OCI-LY7 (cell line): ENCODE measurements around the gene LARGE1. TPM values are rescaled to one million over a fixed set of nuclear protein-coding genes. Genes with fewer than 3 reads are reported as not detected.
A peak's percentile ranks its signal among the peaks of the same experiment; 100 is the strongest.

Experiments
- BruUV-seq: library from RNA; stranded (reverse); fragments of 400-500 nt; replicated peaks from 2 replicates; lab custom pipeline; 2021; lab: Mats Ljungman, UMichigan
- CTCF ChIA-PET: fragments of 300-600 bp; sonication (Branson Sonifier 250); formaldehyde crosslinking; loops from one replicate; lab custom pipeline; 2022; ENCODE audit warnings: antibody characterized with exemption; ENCODE audit not compliant: unreplicated experiment; lab: Charles Lee
- POLR2A ChIA-PET: fragments of 300-600 bp; sonication (Branson Sonifier 250); formaldehyde crosslinking; loops from one replicate; lab custom pipeline; 2022; ENCODE audit warnings: antibody characterized with exemption; lab: Charles Lee
- DNase-seq: peaks from one replicate; pipeline ENCODE4 v3.0.0-alpha.2; 2015; ENCODE audit warnings: low spot score
- H2AFZ ChIP-seq: fragments of 200-600 bp; sonication (generic), shearing (Covaris generic); 2 replicates; pipeline ENCODE4 v1.6.1; 2014; ENCODE audit warnings: mild to moderate bottlenecking, antibody characterized with exemption, low read length, moderate library complexity
- H3K27ac ChIP-seq: fragments of 200-600 bp; sonication (generic); 2 replicates; pipeline ENCODE4 v1.5.1; 2014; ENCODE audit warnings: mixed run types, low read depth, mild to moderate bottlenecking, moderate library complexity, low read length, inconsistent platforms; ENCODE audit not compliant: poor library complexity, severe bottlenecking
- H3K36me3 ChIP-seq: fragments of 200-600 bp; sonication (generic); 2 replicates; pipeline ENCODE4 v1.6.1; 2014; ENCODE audit warnings: mild to moderate bottlenecking, antibody characterized with exemption, low read length, moderate library complexity, mixed read lengths; ENCODE audit not compliant: insufficient read depth
- H3K4me1 ChIP-seq: fragments of 200-600 bp; sonication (generic); 2 replicates; pipeline ENCODE4 v1.5.1; 2014; ENCODE audit warnings: mild to moderate bottlenecking, low read length; ENCODE audit not compliant: insufficient read depth, poor library complexity, severe bottlenecking
- H3K4me2 ChIP-seq: fragments of 200-600 bp; sonication (generic); 2 replicates; pipeline ENCODE4 v1.6.1; 2014; ENCODE audit warnings: mild to moderate bottlenecking, low read length
- H3K4me3 ChIP-seq: fragments of 200-600 bp; sonication (generic); 2 replicates; pipeline ENCODE4 v1.5.1; 2014; ENCODE audit warnings: mild to moderate bottlenecking, low read depth, low read length; ENCODE audit not compliant: poor library complexity, severe bottlenecking
- H3K79me2 ChIP-seq: fragments of 200-600 bp; sonication (generic); 2 replicates; pipeline ENCODE4 v1.6.1; 2016; ENCODE audit warnings: low read depth, mild to moderate bottlenecking, low read length, moderate library complexity, mixed read lengths; ENCODE audit not compliant: insufficient read depth
- H3K9me2 ChIP-seq: fragments of 200-600 bp; sonication (generic); 2 replicates; pipeline ENCODE4 v1.6.1; 2016; ENCODE audit warnings: mild to moderate bottlenecking, low read length, mixed read lengths; ENCODE audit not compliant: insufficient read depth
- H3K9me3 ChIP-seq: fragments of 200-600 bp; sonication (generic); 2 replicates; pipeline ENCODE4 v1.6.1; 2014; ENCODE audit warnings: mild to moderate bottlenecking, mixed run types, low read length, mixed read lengths
- H4K20me1 ChIP-seq: fragments of 200-600 bp; sonication (generic); 2 replicates; pipeline ENCODE4 v1.6.1; 2014; ENCODE audit warnings: mild to moderate bottlenecking, antibody characterized with exemption, low read length, moderate library complexity, mixed read lengths; ENCODE audit not compliant: insufficient read depth
- CTCF ChIP-seq: fragments of 200-600 bp; sonication (generic); conservative IDR thresholded peaks from 2 replicates; pipeline ENCODE4 v1.5.1; 2014; ENCODE audit warnings: mild to moderate bottlenecking, antibody characterized with exemption, low read length, moderate library complexity, mixed read lengths
- EZH2phosphoT487 ChIP-seq: fragments of 200-600 bp; sonication (generic); IDR thresholded peaks from 2 replicates; pipeline ENCODE4 v1.6.1; 2018; ENCODE audit warnings: low read depth, borderline replicate concordance, mild to moderate bottlenecking, mixed run types, antibody characterized with exemption, low read length, moderate library complexity, mixed read lengths
- intact Hi-C: fragments of 100-400 bp; cut with micrococcal nuclease; formaldehyde crosslinking; loops from one replicate; pipeline ENCODE4 v1.10.0; 2022; ENCODE audit not compliant: unreplicated experiment
- total RNA-seq, 2 experiments: library from RNA; depleted of rRNA in 1 of 2; stranded (reverse); fragments of >200 nt in 1 of 2; shearing (Covaris generic) in 1 of 2; gene quantifications; 2 replicates each; pipeline ENCODE4 v1.2.3, GENCODE V29; 2014 to 2022

LARGE1 gene
- total RNA-seq, 2 experiments from 2014 or later = 31.5 to 31.9 TPM

DNA sequence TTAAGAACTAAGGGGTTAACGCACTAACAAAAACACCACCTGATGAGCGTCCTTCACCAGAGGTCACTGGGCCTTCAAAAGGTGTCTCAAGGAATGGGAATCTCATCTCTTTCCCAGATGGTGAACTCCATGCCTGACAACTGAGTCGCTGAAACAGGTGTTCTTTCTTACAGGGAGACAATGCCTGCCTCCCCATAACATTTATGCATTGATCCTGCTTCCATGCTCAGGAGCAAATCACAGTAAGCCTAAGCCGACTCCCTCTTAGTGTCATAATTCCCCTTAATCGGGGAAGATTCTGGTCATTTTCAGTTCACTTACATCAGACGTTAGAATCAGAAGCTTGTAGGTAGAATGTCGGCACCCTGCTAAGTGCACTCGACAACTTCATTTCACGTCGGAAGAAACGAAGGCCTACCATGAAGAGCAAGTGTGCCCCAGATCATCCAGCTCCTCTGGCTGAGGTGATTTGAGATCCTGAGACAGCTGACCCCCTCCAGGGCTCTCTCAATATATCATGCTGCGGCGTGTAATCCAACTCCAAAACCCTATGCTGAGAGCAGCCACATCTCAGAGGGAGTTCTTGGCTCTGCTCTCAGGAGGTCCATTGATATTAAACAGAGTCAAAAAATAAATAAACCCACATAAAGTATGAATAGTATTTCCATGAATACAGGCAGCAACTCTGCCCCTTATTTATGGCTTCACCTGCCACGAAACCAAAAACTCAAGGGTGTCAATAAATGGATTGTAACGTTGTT is 163.1 kb downstream of the LARGE1 start:
- H3K36me3 ChIP-seq = no peaks in the 10 kb centered on the region
- TF ChIP-seq EZH2phosphoT487 (no peak), CTCF (no peak)
- intact Hi-C loops = loop anchor here (5.0 kb wide), 2 partner anchors 85 to 160 kb away; no protein-coding TSS in a partner anchor
- no peaks in the 10 kb centered on the region for H3K9me2 ChIP-seq
- BruUV-seq = no TSS peak
- H3K4me1 ChIP-seq = peaks cover 7% of the 10 kb centered on the region
- no peak overlapping the region for H2AFZ ChIP-seq
- H3K9me3 ChIP-seq = no peaks in the 10 kb centered on the region
- no peak for DNase-seq
- H3K4me3 ChIP-seq = no peak overlapping the region
- no peaks in the 10 kb centered on the region for H4K20me1 ChIP-seq
- CTCF ChIA-PET = no interaction called here
- no peak overlapping the region for H3K4me2 ChIP-seq
- H3K79me2 ChIP-seq = no peaks in the 10 kb centered on the region
- H3K27ac ChIP-seq = no peak overlapping the region
- POLR2A ChIA-PET = interaction anchor here (0.7 to 1.1 kb wide), 2 partner anchors 84 to 828 kb away, joined by 3 read pairs; no protein-coding TSS in a partner anchor

- Histone ChIP-seq H3K79me2 (no peaks in the 10 kb centered on the region), H3K9me2 (no peaks in the 10 kb centered on the region), H3K27ac (no peak overlapping the region), H3K9me3 (no peaks in the 10 kb centered on the region), H3K36me3 (no peaks in the 10 kb centered on the region), H3K4me2 (no peak overlapping the region), H3K4me1 (peaks cover 7% of the 10 kb centered on the region), H2AFZ (no peak overlapping the region), H3K4me3 (no peak overlapping the region), H4K20me1 (no peaks in the 10 kb centered on the region)
- DNase-seq = peak; percentile 47
- TF ChIP-seq EZH2phosphoT487 (no peak), CTCF (peak; percentile 59)
- POLR2A ChIA-PET = no interaction called here
- intact Hi-C loops = loop anchor here (5.0 kb wide), 2 partner anchors 86 to 161 kb away; no protein-coding TSS in a partner anchor
- no TSS peak for BruUV-seq
- CTCF ChIA-PET = no interaction called here
Measured at GRCh38 chr22:33756508-33756949, 163.7 kb downstream of the LARGE1 start.

GRCh38 chr22:33748714-33749113 is 171.6 kb downstream of the LARGE1 start:
- intact Hi-C loops = loop anchor here (2.0 kb wide), 1 partner anchor 446 kb away; no protein-coding TSS in a partner anchor
- Histone ChIP-seq H3K4me2 (peak overlapping the region; percentile 26; the same call in 1 of the 2 replicates), H3K36me3 (no peaks in the 10 kb centered on the region), H3K9me2 (no peaks in the 10 kb centered on the region), H3K79me2 (no peaks in the 10 kb centered on the region), H3K4me3 (no peak overlapping the region), H2AFZ (no peak overlapping the region), H3K27ac (no peak overlapping the region), H3K9me3 (no peaks in the 10 kb centered on the region), H3K4me1 (peaks cover 16% of the 10 kb centered on the region), H4K20me1 (no peaks in the 10 kb centered on the region)
- CTCF ChIA-PET = interaction anchor here (0.6 kb wide), 1 partner anchor 432 kb away, joined by 3 read pairs; no protein-coding TSS in a partner anchor
- DNase-seq = peak; percentile 71
- POLR2A ChIA-PET = no interaction called here
- TF ChIP-seq CTCF = no peak
- no peak for TF ChIP-seq EZH2phosphoT487
- no TSS peak for BruUV-seq
